Ascending aorta (tissue), 2 donors: ENCODE results near the gene PRR14. TPM values are rescaled to one million over a fixed set of nuclear protein-coding genes. Genes with fewer than 3 reads are reported as not detected.
"Not testable (repeated sequence)": the region's sequence is repeated elsewhere in the genome, so short reads cannot be mapped to it uniquely, and the experiment has no call there.

ENCODE experiments used
- DNase-seq, 2 donors: peaks; one replicate each; pipeline ENCODE4 v3.0.0-alpha.2; 2019; ENCODE audit warnings: low spot score in 2 of 2
- H3K27ac ChIP-seq, 2 donors: fragments of 200-600 bp; sonication (generic); one replicate each; pipeline ENCODE4 v1.5.1; 2016 to 2017; ENCODE audit warnings: mild to moderate bottlenecking in 1 of 2
- H3K27me3 ChIP-seq: fragments of 200-600 bp; sonication (generic); one replicate; pipeline ENCODE4 v1.5.1; 2017
- H3K36me3 ChIP-seq, 2 donors: fragments of 200-600 bp; sonication (generic); one replicate each; pipeline ENCODE4 v1.5.1; 2016
- H3K4me1 ChIP-seq, 2 donors: fragments of 200-600 bp; sonication (generic); one replicate each; pipeline ENCODE4 v1.5.1; 2016 to 2017; ENCODE audit warnings: mild to moderate bottlenecking in 1 of 2
- H3K4me3 ChIP-seq, 2 donors: fragments of 200-600 bp; sonication (generic); one replicate each; pipeline ENCODE4 v1.5.1; 2016 to 2017; ENCODE audit warnings: mild to moderate bottlenecking in 1 of 2
- H3K9me3 ChIP-seq, 2 donors: fragments of 200-600 bp; sonication (generic); one replicate each; pipeline ENCODE4 v1.5.1; 2016
- intact Hi-C: fragments of 100-400 bp; cut with DNase I; formaldehyde crosslinking; loops from one replicate; pipeline ENCODE4 v1.15.1; 2023
- total RNA-seq: library from RNA; depleted of rRNA; stranded (reverse); fragments of >200 nt; gene quantifications from one replicate; pipeline ENCODE4 v1.1.0, GENCODE V29; 2016
- TF ChIP-seq, protein P1 (sequence below), 3 experiments: fragments of 200-600 bp in 2 of 3; fragments of 450-650 bp in 1 of 3; sonication (generic) in 2 of 3; IDR thresholded peaks; one replicate each; pipeline ENCODE4 v1.5.1; 2016 to 2019; ENCODE audit warnings: antibody characterized with exemption in 3 of 3, mild to moderate bottlenecking in 1 of 3, moderate library complexity in 1 of 3

PRR14 gene
- total RNA-seq, 1 donor from 2014 or later = 124 TPM

GRCh38 chr16:30622455-30623032, 28.2 kb upstream of the PRR14 start:
- Histone ChIP-seq H3K4me3 (no peak overlapping the region), H3K27ac (no peak overlapping the region), H3K36me3 (no peaks in the 10 kb centered on the region), H3K4me1 (no peaks in the 10 kb centered on the region), H3K27me3 (no peaks in the 10 kb centered on the region), H3K9me3 (no peaks in the 10 kb centered on the region)
- intact Hi-C loops = no loop called here
- TF ChIP-seq, protein P1, sequence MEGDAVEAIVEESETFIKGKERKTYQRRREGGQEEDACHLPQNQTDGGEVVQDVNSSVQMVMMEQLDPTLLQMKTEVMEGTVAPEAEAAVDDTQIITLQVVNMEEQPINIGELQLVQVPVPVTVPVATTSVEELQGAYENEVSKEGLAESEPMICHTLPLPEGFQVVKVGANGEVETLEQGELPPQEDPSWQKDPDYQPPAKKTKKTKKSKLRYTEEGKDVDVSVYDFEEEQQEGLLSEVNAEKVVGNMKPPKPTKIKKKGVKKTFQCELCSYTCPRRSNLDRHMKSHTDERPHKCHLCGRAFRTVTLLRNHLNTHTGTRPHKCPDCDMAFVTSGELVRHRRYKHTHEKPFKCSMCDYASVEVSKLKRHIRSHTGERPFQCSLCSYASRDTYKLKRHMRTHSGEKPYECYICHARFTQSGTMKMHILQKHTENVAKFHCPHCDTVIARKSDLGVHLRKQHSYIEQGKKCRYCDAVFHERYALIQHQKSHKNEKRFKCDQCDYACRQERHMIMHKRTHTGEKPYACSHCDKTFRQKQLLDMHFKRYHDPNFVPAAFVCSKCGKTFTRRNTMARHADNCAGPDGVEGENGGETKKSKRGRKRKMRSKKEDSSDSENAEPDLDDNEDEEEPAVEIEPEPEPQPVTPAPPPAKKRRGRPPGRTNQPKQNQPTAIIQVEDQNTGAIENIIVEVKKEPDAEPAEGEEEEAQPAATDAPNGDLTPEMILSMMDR (IDR thresholded peaks at IDR 0.05) = no peak
- DNase-seq = no peak

- Histone ChIP-seq H3K9me3 (no peaks in the 10 kb centered on the region), H3K27me3 (no peaks in the 10 kb centered on the region), H3K36me3 (no peaks in the 10 kb centered on the region), H3K27ac (no peak overlapping the region), H3K4me1 (peaks cover 0 to 3% of the 10 kb centered on the region in 2 donors), H3K4me3 (no peak overlapping the region)
- TF ChIP-seq, protein P1 (IDR thresholded peaks at IDR 0.05) = no peak
- intact Hi-C loops = no loop called here
- no peak for DNase-seq
Measured at GRCh38 chr16:30623536-30624283, 27.1 kb upstream of the PRR14 start.

GRCh38 chr16:30626236-30626635, 24.5 kb upstream of the PRR14 start:
- no peaks in the 10 kb centered on the region for H3K36me3 ChIP-seq
- no peak overlapping the region for H3K4me3 ChIP-seq
- H3K4me1 ChIP-seq = peaks cover 0 to 3% of the 10 kb centered on the region in 2 donors
- no peaks in the 10 kb centered on the region for H3K9me3 ChIP-seq
- TF ChIP-seq, protein P1 (IDR thresholded peaks at IDR 0.05) = no peak
- H3K27me3 ChIP-seq = no peaks in the 10 kb centered on the region
- H3K27ac ChIP-seq = no peak overlapping the region
- intact Hi-C loops = no loop called here
- no peak for DNase-seq

DNA sequence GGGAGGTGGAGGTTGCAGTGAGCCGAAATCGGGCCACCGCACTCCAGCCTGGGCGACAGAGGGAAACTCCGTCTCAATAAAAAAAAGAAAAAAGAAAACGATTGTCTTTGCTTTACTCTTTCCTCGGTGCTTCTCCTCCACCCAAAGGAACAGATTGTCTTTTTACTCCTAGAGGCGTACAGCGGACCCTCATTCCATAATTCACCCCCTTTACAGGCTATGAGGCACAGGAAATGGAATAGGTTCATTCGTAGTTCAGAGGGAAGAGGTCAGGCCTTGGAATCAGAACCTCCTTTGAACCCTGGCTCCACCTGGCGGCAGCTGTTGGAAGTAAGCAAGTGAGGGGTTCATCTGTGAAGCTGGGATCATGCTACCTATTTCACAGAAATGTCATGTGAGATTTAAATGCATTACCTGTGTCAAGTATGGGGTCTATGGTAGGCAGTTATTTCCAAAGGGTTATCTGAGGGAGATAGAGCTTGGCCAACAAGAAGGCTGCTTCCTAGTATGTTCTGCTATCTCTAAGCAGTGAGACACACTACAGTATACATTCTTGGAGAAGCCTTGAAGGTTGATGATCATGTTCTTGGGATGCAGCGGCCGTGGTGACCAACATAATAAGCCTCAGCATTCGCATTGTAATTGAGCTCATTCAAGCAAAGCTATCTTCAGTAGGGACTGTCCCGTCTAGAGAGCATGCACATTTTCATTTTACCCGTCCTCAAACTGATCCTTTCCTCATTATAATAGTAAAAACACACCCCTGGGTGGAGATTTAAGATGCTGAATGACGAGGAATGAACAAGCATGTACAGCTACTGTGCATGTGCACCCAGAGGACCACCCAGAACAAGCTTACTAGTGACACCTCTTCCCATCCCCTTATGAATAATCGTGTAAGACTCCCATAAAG, 21.9 kb upstream of the PRR14 start:
- peak overlapping the region in 1 of 2 donors; percentile 40 for H3K4me3 ChIP-seq
- DNase-seq = peak in 1 of 2 donors; percentile 93
- H3K4me1 ChIP-seq = peaks cover 0 to 3% of the 10 kb centered on the region in 2 donors
- intact Hi-C loops = loop anchor here (1.0 kb wide), 1 partner anchor 19 kb away; the partner anchor contains the start of gene ZNF689
- H3K9me3 ChIP-seq = no peaks in the 10 kb centered on the region
- TF ChIP-seq, protein P1 (IDR thresholded peaks at IDR 0.05) = peak; percentile 76 to 89 (median 85)
- H3K27me3 ChIP-seq = no peaks in the 10 kb centered on the region
- no peak overlapping the region for H3K27ac ChIP-seq
- H3K36me3 ChIP-seq = no peaks in the 10 kb centered on the region

- H3K9me3 ChIP-seq, H3K27ac ChIP-seq, H3K27me3 ChIP-seq, H3K36me3 ChIP-seq, DNase-seq, H3K4me3 ChIP-seq: not testable (repeated sequence)
- peaks cover 0 to 12% of the 10 kb centered on the region in 2 donors for H3K4me1 ChIP-seq
- intact Hi-C loops = loop anchor here (5.0 kb wide), 1 partner anchor 100 kb away; the partner anchor contains the start of gene ZNF747
Measured at GRCh38 chr16:30632454-30632853, 18.3 kb upstream of the PRR14 start.
